ENCODE data around the gene RARA.

The RARA gene

GRCh38 chr17:40345994-40346764 lies 37.2 kb downstream of the RARA start:
- TF ChIP-seq CTCF (conservative IDR thresholded peaks at IDR 0.05; ENCODE audit: low read depth, low read length), result no peak
- Histone ChIP-seq H3K27ac (no peak overlapping the region), H3K79me2 (ENCODE audit: insufficient read depth, low read depth) (peaks cover 55% of the 10 kb centered on the region; the same call in 1 of the 2 replicates), H3K27me3 (ENCODE audit: insufficient read depth, low read depth) (no peaks in the 10 kb centered on the region), H3K36me3 (ENCODE audit: insufficient read depth) (peaks cover 5% of the 10 kb centered on the region; the same call in 1 of the 2 replicates), H4K20me1 (ENCODE audit: insufficient read depth) (peaks cover 11% of the 10 kb centered on the region; the same call in 1 of the 2 replicates), H3K4me1 (ENCODE audit: low read depth, poor library complexity, severe bottlenecking) (peaks cover 29% of the 10 kb centered on the region), H2AFZ (ENCODE audit: low read depth) (no peak overlapping the region), H3K4me2 (no peak overlapping the region), H3K9ac (no peak overlapping the region), H3K4me3 (IDR thresholded peaks at IDR 0.05; ENCODE audit: insufficient read depth, low read depth, low read length) (no peak overlapping the region)

GRCh38 chr17:40346765-40347158 lies 37.8 kb downstream of the RARA start:
- Histone ChIP-seq H3K4me1 (ENCODE audit: low read depth, poor library complexity, severe bottlenecking) (peaks cover 29% of the 10 kb centered on the region), H3K79me2 (ENCODE audit: insufficient read depth, low read depth) (peaks cover 53% of the 10 kb centered on the region; the same call in 1 of the 2 replicates), H3K9ac (no peak overlapping the region), H3K4me3 (IDR thresholded peaks at IDR 0.05; ENCODE audit: insufficient read depth, low read depth, low read length) (no peak overlapping the region), H3K27ac (no peak overlapping the region), H3K36me3 (ENCODE audit: insufficient read depth) (peaks cover 5% of the 10 kb centered on the region; the same call in 1 of the 2 replicates), H3K4me2 (no peak overlapping the region), H4K20me1 (ENCODE audit: insufficient read depth) (peaks cover 11% of the 10 kb centered on the region; the same call in 1 of the 2 replicates), H3K27me3 (ENCODE audit: insufficient read depth, low read depth) (no peaks in the 10 kb centered on the region), H2AFZ (ENCODE audit: low read depth) (no peak overlapping the region)
- TF ChIP-seq CTCF (conservative IDR thresholded peaks at IDR 0.05; ENCODE audit: low read depth, low read length), result no peak

GRCh38 chr17:40347319-40348135 lies 38.5 kb downstream of the RARA start:
- H3K4me3 ChIP-seq (IDR thresholded peaks at IDR 0.05; ENCODE audit: insufficient read depth, low read depth, low read length), result no peak overlapping the region
- H3K27me3 ChIP-seq (ENCODE audit: insufficient read depth, low read depth), result no peaks in the 10 kb centered on the region
- peaks cover 31% of the 10 kb centered on the region for H3K4me1 ChIP-seq (ENCODE audit: low read depth, poor library complexity, severe bottlenecking)
- no peak overlapping the region for H3K27ac ChIP-seq
- TF ChIP-seq CTCF (conservative IDR thresholded peaks at IDR 0.05; ENCODE audit: low read depth, low read length), result no peak
- peaks cover 5% of the 10 kb centered on the region; the same call in 1 of the 2 replicates for H3K36me3 ChIP-seq (ENCODE audit: insufficient read depth)
- peaks cover 50% of the 10 kb centered on the region; the same call in 1 of the 2 replicates for H3K79me2 ChIP-seq (ENCODE audit: insufficient read depth, low read depth)
- peaks cover 11% of the 10 kb centered on the region; the same call in 1 of the 2 replicates for H4K20me1 ChIP-seq (ENCODE audit: insufficient read depth)
- no peak overlapping the region for H3K4me2 ChIP-seq
- no peak overlapping the region for H2AFZ ChIP-seq (ENCODE audit: low read depth)
- no peak overlapping the region for H3K9ac ChIP-seq

GRCh38 chr17:40348136-40348504 lies 39.1 kb downstream of the RARA start:
- H3K79me2 ChIP-seq (ENCODE audit: insufficient read depth, low read depth), result peaks cover 44% of the 10 kb centered on the region; the same call in 1 of the 2 replicates
- no peaks in the 10 kb centered on the region for H3K27me3 ChIP-seq (ENCODE audit: insufficient read depth, low read depth)
- H2AFZ ChIP-seq (ENCODE audit: low read depth), result no peak overlapping the region
- peaks cover 5% of the 10 kb centered on the region; the same call in 1 of the 2 replicates for H3K36me3 ChIP-seq (ENCODE audit: insufficient read depth)
- peaks cover 9% of the 10 kb centered on the region; the same call in 1 of the 2 replicates for H4K20me1 ChIP-seq (ENCODE audit: insufficient read depth)
- H3K4me1 ChIP-seq (ENCODE audit: low read depth, poor library complexity, severe bottlenecking), result peaks cover 32% of the 10 kb centered on the region
- no peak overlapping the region for H3K9ac ChIP-seq
- H3K4me3 ChIP-seq (IDR thresholded peaks at IDR 0.05; ENCODE audit: insufficient read depth, low read depth, low read length), result no peak overlapping the region
- no peak overlapping the region for H3K4me2 ChIP-seq
- H3K27ac ChIP-seq, result no peak overlapping the region
- TF ChIP-seq CTCF (conservative IDR thresholded peaks at IDR 0.05; ENCODE audit: low read depth, low read length), result no peak

Data from KMS-11 (cell line).